GM23338 (cell line): ENCODE data around the gene ARHGAP4. TPM values are rescaled to one million over a fixed set of nuclear protein-coding genes. Genes with fewer than 3 reads are reported as not detected.

Experiments
- ATAC-seq: fragments of 200-7000 bp; cut with Tn5 transposase; 3 replicates; pipeline ENCODE4 v1.9.1; 2020
- DNase-seq: peaks from one replicate; pipeline ENCODE4 v3.0.0-alpha.2; 2015; ENCODE audit warnings: low spot score
- H2AFZ ChIP-seq: fragments of 200-600 bp; sonication (generic); 2 replicates; pipeline ENCODE4 v1.8.0; 2016; ENCODE audit warnings: antibody characterized with exemption, mild to moderate bottlenecking, moderate library complexity
- H3F3A ChIP-seq: fragments of 200-600 bp; sonication (generic); replicated peaks from 2 replicates; pipeline ENCODE4 v1.8.0; 2017; ENCODE audit warnings: antibody characterized with exemption, mixed run types, low read depth
- H3K27ac ChIP-seq: fragments of 200-600 bp; sonication (generic); 2 replicates; pipeline ENCODE4 v1.6.1; 2016; ENCODE audit warnings: low read depth
- H3K27me3 ChIP-seq: fragments of 200-600 bp; sonication (generic); 2 replicates; pipeline ENCODE4 v1.8.0; 2016; ENCODE audit warnings: mild to moderate bottlenecking, mixed run types, moderate library complexity; ENCODE audit not compliant: insufficient read depth
- H3K36me3 ChIP-seq: fragments of 200-600 bp; sonication (generic); 2 replicates; pipeline ENCODE4 v1.8.0; 2016; ENCODE audit warnings: mild to moderate bottlenecking; ENCODE audit not compliant: insufficient read depth
- H3K4me1 ChIP-seq: fragments of 200-600 bp; sonication (generic); 2 replicates; pipeline ENCODE4 v1.8.0; 2016; ENCODE audit warnings: mild to moderate bottlenecking, moderate library complexity; ENCODE audit not compliant: insufficient read depth
- H3K4me2 ChIP-seq: fragments of 200-600 bp; sonication (generic); 2 replicates; pipeline ENCODE4 v1.7.1; 2017; ENCODE audit warnings: mixed run types
- H3K4me3 ChIP-seq: fragments of 200-600 bp; sonication (generic); 2 replicates; pipeline ENCODE4 v1.6.1; 2016; ENCODE audit warnings: mixed run types
- H3K79me2 ChIP-seq: fragments of 200-600 bp; sonication (generic); replicated peaks from 2 replicates; pipeline ENCODE4 v1.8.0; 2017; ENCODE audit warnings: mild to moderate bottlenecking; ENCODE audit not compliant: insufficient read depth
- H3K9me2 ChIP-seq: fragments of 200-600 bp; sonication (generic); 2 replicates; pipeline ENCODE4 v1.8.0; 2017; ENCODE audit not compliant: insufficient read depth
- H4K20me1 ChIP-seq: fragments of 200-600 bp; sonication (generic); replicated peaks from 2 replicates; pipeline ENCODE4 v1.8.0; 2017; ENCODE audit warnings: mild to moderate bottlenecking; ENCODE audit not compliant: insufficient read depth
- H3K27ac Mint-ChIP-seq: 2 replicates; pipeline ENCODE4 v1.8.0; 2020; ENCODE audit warnings: inconsistent platforms, mild to moderate bottlenecking, moderate library complexity, mixed read lengths
- H3K27me3 Mint-ChIP-seq: 3 replicates; pipeline ENCODE4 v1.8.0; 2022; ENCODE audit warnings: low read depth, mild to moderate bottlenecking, moderate library complexity, mixed read lengths, inconsistent platforms; ENCODE audit not compliant: insufficient read depth, poor library complexity
- H3K36me3 Mint-ChIP-seq: 3 replicates; pipeline ENCODE4 v1.8.0; 2021; ENCODE audit warnings: low read depth, mild to moderate bottlenecking, inconsistent platforms, moderate library complexity, mixed read lengths
- H3K4me1 Mint-ChIP-seq: 3 replicates; pipeline ENCODE4 v1.8.0; 2020; ENCODE audit warnings: mild to moderate bottlenecking, inconsistent platforms, mixed read lengths
- H3K4me3 Mint-ChIP-seq: 3 replicates; pipeline ENCODE4 v1.8.0; 2021; ENCODE audit warnings: moderate library complexity, mild to moderate bottlenecking, inconsistent platforms, mixed read lengths
- H3K9me3 Mint-ChIP-seq: 3 replicates; pipeline ENCODE4 v1.8.0; 2020; ENCODE audit warnings: moderate library complexity, mild to moderate bottlenecking, inconsistent platforms, mixed read lengths
- CREB1 ChIP-seq: fragments of 250-450 bp; sonication (Bioruptor Pico); IDR thresholded peaks from 2 replicates; pipeline ENCODE4 v1.5.0; 2020; ENCODE audit warnings: low read depth, mild to moderate bottlenecking, moderate library complexity
- EZH2 ChIP-seq: fragments of 200-600 bp; sonication (generic); IDR thresholded peaks from one replicate; pipeline ENCODE4 v1.8.0; 2017; ENCODE audit warnings: antibody characterized with exemption, mild to moderate bottlenecking, low read depth; ENCODE audit not compliant: unreplicated experiment
- EZH2phosphoT487 ChIP-seq: fragments of 200-600 bp; sonication (generic); IDR thresholded peaks from one replicate; pipeline ENCODE4 v1.8.1; 2018; ENCODE audit warnings: antibody characterized with exemption; ENCODE audit not compliant: unreplicated experiment
- JUNB ChIP-seq: IDR thresholded peaks from one replicate; pipeline ENCODE4 v1.6.1; 2016; ENCODE audit warnings: antibody characterized with exemption; ENCODE audit not compliant: unreplicated experiment
- NANOG ChIP-seq: IDR thresholded peaks from 2 replicates; pipeline ENCODE4 v1.6.1; 2016; ENCODE audit warnings: antibody characterized with exemption, borderline replicate concordance
- POLR2AphosphoS5 ChIP-seq: IDR thresholded peaks from 2 replicates; pipeline ENCODE4 v1.6.1; 2016; ENCODE audit warnings: antibody characterized with exemption, low read depth
- ZNF114 ChIP-seq: fragments of 250-450 bp; sonication (Bioruptor Pico); IDR thresholded peaks from 2 replicates; pipeline ENCODE4 v1.5.0; 2020; ENCODE audit warnings: mild to moderate bottlenecking, moderate library complexity
- ZNF331 ChIP-seq: fragments of 250-450 bp; sonication (Bioruptor Pico); IDR thresholded peaks from 2 replicates; pipeline ENCODE4 v1.5.0; 2020; ENCODE audit warnings: low read depth, mild to moderate bottlenecking, moderate library complexity
- polyA plus RNA-seq: library from polyadenylated mRNA; unstranded; fragments of >200 nt; fragmentation: Nextera tagmentation; extraction: Ambion mirVana; gene quantifications from 2 replicates; pipeline ENCODE4 v1.2.1, GENCODE V29; 2016
- total RNA-seq: library from RNA; depleted of rRNA; stranded (reverse); fragments of >200 nt; shearing (Covaris generic); gene quantifications from 2 replicates; pipeline ENCODE4 v1.2.3, GENCODE V29; 2014
- TF ChIP-seq, protein P1 (sequence below), 2 experiments: fragments of 200-600 bp in 1 of 2; sonication (generic) in 1 of 2; conservative IDR thresholded peaks; 2 replicates each; pipeline versions ENCODE4 v1.5.1 to v1.6.1; 2016 to 2017; ENCODE audit warnings: antibody characterized with exemption in 2 of 2, low read depth in 2 of 2, mild to moderate bottlenecking in 2 of 2, moderate library complexity in 1 of 2
- TF ChIP-seq, protein P2 (sequence below): IDR thresholded peaks from one replicate; pipeline ENCODE4 v1.6.1; 2018; ENCODE audit warnings: antibody characterized with exemption; ENCODE audit not compliant: unreplicated experiment
- TF ChIP-seq, protein P3 (sequence below): fragments of 250-450 bp; sonication (Bioruptor Pico); IDR thresholded peaks from 2 replicates; pipeline ENCODE4 v1.5.0; 2020; ENCODE audit warnings: mild to moderate bottlenecking, moderate library complexity

ARHGAP4 gene
- total and polyA plus RNA-seq, 2 experiments from 2014 or later, result 21.5 to 59.5 TPM

DNA sequence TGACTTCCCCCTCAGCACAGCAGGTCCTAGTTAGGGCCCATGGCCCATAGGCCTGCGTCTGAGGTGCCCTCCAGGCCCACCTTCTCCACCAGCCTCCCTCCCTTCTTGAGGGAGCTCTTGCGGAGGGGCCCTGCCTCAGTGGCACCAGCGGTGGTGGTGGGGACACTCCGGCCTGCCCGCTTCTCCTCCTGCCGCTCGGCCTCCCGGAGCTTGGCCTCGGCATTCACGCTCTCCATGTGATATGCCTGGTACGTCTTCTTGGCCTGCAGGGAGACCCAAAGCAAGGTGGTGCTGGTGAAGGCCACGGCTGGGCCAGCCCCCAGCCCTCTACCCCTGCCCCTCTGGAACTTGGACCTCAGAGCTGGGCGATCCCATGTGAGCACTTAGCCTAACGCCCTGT, 5.5 kb downstream of the ARHGAP4 start:
- no peak overlapping the region for H3K4me3 Mint-ChIP-seq
- no peaks in the 10 kb centered on the region for H4K20me1 ChIP-seq
- no peak for TF ChIP-seq EZH2
- ATAC-seq, result no peak
- no peak overlapping the region for H2AFZ ChIP-seq
- H3K27me3 ChIP-seq, result no peaks in the 10 kb centered on the region
- H3K9me2 ChIP-seq, result no peaks in the 10 kb centered on the region
- no peak overlapping the region for H3K27ac ChIP-seq
- H3K27ac Mint-ChIP-seq, result no peak overlapping the region
- no peaks in the 10 kb centered on the region; the same call in 2 of the 3 replicates for H3K9me3 Mint-ChIP-seq
- H3K4me1 ChIP-seq, result peaks cover 7% of the 10 kb centered on the region; the same call in 1 of the 2 replicates
- no peaks in the 10 kb centered on the region for H3F3A ChIP-seq
- H3K36me3 Mint-ChIP-seq, result peaks cover 25% of the 10 kb centered on the region
- H3K27me3 Mint-ChIP-seq, result peaks cover 1% of the 10 kb centered on the region
- no peak for DNase-seq
- H3K4me3 ChIP-seq, result no peak overlapping the region
- no peak overlapping the region for H3K4me2 ChIP-seq
- H3K79me2 ChIP-seq, result no peaks in the 10 kb centered on the region
- peaks cover 18% of the 10 kb centered on the region; the same call in 2 of the 3 replicates for H3K4me1 Mint-ChIP-seq
- no peaks in the 10 kb centered on the region for H3K36me3 ChIP-seq

DNA sequence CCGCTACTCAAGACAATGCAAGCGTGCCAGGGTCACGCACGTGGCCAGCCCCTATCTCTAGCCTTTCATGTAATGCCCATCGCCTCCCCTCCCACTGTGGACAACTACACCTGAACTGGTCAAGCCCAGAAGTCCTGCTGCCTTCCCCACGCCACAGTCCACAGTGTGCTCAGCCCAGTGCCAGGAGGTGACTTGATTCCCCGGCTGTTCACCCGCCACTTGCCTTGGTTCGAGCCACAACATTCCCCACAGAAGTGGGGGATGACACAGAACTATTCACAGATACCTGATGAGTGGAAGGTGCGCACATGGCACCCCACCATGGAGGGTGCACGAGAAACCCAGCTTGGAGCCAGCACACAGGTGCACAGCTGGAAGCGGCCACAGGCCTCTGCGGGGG, 6.8 kb downstream of the ARHGAP4 start:
- Mint-ChIP-seq H3K36me3 (peaks cover 25% of the 10 kb centered on the region), H3K4me3 (no peak overlapping the region), H3K27me3 (peaks cover 1% of the 10 kb centered on the region), H3K4me1 (peaks cover 12% of the 10 kb centered on the region; the same call in 2 of the 3 replicates), H3K27ac (no peak overlapping the region), H3K9me3 (no peaks in the 10 kb centered on the region; the same call in 2 of the 3 replicates)
- Histone ChIP-seq H3K36me3 (no peaks in the 10 kb centered on the region), H3K4me2 (no peak overlapping the region), H3K27ac (no peak overlapping the region), H3K79me2 (no peaks in the 10 kb centered on the region), H3K4me3 (no peak overlapping the region), H2AFZ (no peak overlapping the region), H4K20me1 (no peaks in the 10 kb centered on the region), H3F3A (no peaks in the 10 kb centered on the region), H3K4me1 (no peaks in the 10 kb centered on the region; the same call in 1 of the 2 replicates), H3K9me2 (no peaks in the 10 kb centered on the region), H3K27me3 (no peaks in the 10 kb centered on the region)
- DNase-seq (no peak), ATAC-seq (no peak)
- TF ChIP-seq CREB1, result no peak
- TF ChIP-seq, protein P1, sequence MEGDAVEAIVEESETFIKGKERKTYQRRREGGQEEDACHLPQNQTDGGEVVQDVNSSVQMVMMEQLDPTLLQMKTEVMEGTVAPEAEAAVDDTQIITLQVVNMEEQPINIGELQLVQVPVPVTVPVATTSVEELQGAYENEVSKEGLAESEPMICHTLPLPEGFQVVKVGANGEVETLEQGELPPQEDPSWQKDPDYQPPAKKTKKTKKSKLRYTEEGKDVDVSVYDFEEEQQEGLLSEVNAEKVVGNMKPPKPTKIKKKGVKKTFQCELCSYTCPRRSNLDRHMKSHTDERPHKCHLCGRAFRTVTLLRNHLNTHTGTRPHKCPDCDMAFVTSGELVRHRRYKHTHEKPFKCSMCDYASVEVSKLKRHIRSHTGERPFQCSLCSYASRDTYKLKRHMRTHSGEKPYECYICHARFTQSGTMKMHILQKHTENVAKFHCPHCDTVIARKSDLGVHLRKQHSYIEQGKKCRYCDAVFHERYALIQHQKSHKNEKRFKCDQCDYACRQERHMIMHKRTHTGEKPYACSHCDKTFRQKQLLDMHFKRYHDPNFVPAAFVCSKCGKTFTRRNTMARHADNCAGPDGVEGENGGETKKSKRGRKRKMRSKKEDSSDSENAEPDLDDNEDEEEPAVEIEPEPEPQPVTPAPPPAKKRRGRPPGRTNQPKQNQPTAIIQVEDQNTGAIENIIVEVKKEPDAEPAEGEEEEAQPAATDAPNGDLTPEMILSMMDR (conservative IDR thresholded peaks at IDR 0.05; ENCODE audit: low read depth in 2 of 2), result no peak
- TF ChIP-seq ZNF331 (CRISPR knock-in tag), result no peak
- no peak for TF ChIP-seq JUNB
- TF ChIP-seq, protein P2, sequence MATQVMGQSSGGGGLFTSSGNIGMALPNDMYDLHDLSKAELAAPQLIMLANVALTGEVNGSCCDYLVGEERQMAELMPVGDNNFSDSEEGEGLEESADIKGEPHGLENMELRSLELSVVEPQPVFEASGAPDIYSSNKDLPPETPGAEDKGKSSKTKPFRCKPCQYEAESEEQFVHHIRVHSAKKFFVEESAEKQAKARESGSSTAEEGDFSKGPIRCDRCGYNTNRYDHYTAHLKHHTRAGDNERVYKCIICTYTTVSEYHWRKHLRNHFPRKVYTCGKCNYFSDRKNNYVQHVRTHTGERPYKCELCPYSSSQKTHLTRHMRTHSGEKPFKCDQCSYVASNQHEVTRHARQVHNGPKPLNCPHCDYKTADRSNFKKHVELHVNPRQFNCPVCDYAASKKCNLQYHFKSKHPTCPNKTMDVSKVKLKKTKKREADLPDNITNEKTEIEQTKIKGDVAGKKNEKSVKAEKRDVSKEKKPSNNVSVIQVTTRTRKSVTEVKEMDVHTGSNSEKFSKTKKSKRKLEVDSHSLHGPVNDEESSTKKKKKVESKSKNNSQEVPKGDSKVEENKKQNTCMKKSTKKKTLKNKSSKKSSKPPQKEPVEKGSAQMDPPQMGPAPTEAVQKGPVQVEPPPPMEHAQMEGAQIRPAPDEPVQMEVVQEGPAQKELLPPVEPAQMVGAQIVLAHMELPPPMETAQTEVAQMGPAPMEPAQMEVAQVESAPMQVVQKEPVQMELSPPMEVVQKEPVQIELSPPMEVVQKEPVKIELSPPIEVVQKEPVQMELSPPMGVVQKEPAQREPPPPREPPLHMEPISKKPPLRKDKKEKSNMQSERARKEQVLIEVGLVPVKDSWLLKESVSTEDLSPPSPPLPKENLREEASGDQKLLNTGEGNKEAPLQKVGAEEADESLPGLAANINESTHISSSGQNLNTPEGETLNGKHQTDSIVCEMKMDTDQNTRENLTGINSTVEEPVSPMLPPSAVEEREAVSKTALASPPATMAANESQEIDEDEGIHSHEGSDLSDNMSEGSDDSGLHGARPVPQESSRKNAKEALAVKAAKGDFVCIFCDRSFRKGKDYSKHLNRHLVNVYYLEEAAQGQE, result no peak
- no peak for TF ChIP-seq ZNF114 (CRISPR knock-in tag)
- TF ChIP-seq EZH2phosphoT487, result no peak
- no peak for TF ChIP-seq NANOG
- TF ChIP-seq EZH2, result no peak
- TF ChIP-seq POLR2AphosphoS5, result no peak
- TF ChIP-seq, protein P3, sequence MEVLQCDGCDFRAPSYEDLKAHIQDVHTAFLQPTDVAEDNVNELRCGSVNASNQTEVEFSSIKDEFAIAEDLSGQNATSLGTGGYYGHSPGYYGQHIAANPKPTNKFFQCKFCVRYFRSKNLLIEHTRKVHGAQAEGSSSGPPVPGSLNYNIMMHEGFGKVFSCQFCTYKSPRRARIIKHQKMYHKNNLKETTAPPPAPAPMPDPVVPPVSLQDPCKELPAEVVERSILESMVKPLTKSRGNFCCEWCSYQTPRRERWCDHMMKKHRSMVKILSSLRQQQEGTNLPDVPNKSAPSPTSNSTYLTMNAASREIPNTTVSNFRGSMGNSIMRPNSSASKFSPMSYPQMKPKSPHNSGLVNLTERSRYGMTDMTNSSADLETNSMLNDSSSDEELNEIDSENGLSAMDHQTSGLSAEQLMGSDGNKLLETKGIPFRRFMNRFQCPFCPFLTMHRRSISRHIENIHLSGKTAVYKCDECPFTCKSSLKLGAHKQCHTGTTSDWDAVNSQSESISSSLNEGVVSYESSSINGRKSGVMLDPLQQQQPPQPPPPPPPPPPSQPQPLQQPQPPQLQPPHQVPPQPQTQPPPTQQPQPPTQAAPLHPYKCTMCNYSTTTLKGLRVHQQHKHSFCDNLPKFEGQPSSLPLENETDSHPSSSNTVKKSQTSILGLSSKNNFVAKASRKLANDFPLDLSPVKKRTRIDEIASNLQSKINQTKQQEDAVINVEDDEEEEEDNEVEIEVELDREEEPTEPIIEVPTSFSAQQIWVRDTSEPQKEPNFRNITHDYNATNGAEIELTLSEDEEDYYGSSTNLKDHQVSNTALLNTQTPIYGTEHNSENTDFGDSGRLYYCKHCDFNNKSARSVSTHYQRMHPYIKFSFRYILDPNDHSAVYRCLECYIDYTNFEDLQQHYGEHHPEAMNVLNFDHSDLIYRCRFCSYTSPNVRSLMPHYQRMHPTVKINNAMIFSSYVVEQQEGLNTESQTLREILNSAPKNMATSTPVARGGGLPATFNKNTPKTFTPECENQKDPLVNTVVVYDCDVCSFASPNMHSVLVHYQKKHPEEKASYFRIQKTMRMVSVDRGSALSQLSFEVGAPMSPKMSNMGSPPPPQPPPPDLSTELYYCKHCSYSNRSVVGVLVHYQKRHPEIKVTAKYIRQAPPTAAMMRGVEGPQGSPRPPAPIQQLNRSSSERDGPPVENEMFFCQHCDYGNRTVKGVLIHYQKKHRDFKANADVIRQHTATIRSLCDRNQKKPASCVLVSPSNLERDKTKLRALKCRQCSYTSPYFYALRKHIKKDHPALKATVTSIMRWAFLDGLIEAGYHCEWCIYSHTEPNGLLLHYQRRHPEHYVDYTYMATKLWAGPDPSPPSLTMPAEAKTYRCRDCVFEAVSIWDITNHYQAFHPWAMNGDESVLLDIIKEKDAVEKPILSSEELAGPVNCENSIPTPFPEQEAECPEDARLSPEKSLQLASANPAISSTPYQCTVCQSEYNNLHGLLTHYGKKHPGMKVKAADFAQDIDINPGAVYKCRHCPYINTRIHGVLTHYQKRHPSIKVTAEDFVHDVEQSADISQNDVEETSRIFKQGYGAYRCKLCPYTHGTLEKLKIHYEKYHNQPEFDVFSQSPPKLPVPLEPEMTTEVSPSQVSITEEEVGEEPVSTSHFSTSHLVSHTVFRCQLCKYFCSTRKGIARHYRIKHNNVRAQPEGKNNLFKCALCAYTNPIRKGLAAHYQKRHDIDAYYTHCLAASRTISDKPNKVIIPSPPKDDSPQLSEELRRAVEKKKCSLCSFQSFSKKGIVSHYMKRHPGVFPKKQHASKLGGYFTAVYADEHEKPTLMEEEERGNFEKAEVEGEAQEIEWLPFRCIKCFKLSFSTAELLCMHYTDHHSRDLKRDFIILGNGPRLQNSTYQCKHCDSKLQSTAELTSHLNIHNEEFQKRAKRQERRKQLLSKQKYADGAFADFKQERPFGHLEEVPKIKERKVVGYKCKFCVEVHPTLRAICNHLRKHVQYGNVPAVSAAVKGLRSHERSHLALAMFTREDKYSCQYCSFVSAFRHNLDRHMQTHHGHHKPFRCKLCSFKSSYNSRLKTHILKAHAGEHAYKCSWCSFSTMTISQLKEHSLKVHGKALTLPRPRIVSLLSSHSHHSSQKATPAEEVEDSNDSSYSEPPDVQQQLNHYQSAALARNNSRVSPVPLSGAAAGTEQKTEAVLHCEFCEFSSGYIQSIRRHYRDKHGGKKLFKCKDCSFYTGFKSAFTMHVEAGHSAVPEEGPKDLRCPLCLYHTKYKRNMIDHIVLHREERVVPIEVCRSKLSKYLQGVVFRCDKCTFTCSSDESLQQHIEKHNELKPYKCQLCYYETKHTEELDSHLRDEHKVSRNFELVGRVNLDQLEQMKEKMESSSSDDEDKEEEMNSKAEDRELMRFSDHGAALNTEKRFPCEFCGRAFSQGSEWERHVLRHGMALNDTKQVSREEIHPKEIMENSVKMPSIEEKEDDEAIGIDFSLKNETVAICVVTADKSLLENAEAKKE (CRISPR knock-in tag), result no peak
